NOMO-1 treated with dmso at 0.1 percent for 144 hours (cell line): Measurements from ENCODE around the gene FBXW4.

Source experiments
- DNase-seq: peaks from one replicate; lab custom pipeline; 2025; ENCODE audit not compliant: unreplicated experiment; lab: John Stamatoyannopoulos, UW

Gene FBXW4

GRCh38 chr10:101569323-101569621 lies 125.7 kb downstream of the FBXW4 start:
- DNase-seq: no peak

GRCh38 chr10:101568054-101568745 lies 126.8 kb downstream of the FBXW4 start:
- no peak for DNase-seq

DNA sequence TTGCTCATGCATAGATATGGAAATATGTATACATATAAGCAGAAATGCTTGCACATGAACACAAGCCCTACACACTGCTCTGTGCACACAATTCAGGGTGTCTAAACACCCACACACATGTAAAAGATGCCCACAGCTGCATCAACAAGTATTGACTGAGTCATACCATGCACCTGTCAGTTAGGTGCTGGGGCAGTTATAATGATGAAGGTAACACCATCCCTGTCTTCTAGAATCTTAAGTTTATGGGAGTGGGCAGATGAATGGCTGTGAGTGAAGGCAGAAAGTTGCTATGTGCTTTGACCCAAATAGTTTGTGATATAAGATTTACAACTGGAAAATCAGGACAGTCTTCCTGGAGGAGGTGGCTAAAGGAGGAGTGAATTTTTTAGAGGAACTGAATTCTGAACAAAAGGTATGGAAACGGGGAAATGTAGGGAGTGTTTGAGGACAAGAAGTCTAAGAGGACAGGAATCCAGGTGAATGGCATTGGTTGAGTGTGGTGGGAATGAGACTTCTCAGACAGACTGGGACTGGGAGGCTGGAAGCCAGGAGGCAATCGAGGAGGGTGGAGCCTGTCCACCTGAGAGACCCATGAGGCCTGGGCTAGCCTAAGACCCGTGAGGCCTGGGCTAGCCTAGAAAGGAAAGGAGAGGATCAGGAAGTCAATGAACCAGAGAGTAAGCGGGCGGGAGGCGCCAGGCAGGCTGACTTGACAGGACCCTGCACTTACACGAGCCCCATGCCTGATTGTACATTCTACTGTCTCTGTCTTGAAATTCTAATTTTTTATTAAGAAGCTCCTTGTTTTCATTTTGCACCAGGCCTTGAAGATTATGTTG lies 127.6 kb downstream of the FBXW4 start:
- no peak for DNase-seq

DNA sequence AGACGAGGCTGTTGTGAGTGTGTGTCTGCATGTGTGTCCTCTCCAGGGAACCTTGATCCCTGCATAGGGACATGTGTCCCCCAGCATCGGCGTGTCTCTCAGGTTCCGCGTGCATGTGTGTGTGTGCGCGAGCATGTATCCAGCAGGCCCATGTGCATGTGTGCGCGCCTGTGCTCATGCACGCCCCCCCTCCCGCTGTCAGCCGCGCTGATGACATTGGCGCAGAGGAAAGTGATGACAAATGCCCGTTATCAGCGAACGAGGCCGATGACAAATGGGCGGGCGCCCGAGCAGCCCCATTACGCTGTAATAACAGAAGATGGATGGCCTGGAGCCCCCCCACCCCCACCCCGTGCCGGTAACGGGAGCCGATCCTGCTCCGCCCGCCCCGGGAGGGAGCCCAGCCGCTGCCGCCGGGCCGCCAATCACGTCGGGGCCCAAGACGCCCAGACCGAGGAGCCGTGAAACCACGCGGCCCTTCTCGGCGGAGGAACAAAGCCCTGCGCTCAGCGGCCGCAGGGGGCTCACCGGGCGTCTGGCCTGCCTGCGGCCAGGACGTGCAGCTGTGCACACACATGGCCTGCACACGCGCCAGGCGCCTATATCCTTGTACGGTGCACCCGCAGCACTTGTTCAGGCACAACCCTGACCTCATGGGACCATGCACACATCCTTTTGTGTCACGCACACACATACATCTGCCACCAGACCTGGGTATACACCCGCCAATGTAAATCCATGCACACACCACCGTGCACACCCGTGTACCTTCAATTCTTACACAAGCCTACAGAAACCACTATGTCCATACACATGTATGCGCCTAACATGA lies 128.4 kb downstream of the FBXW4 start:
- DNase-seq: no peak

DNA sequence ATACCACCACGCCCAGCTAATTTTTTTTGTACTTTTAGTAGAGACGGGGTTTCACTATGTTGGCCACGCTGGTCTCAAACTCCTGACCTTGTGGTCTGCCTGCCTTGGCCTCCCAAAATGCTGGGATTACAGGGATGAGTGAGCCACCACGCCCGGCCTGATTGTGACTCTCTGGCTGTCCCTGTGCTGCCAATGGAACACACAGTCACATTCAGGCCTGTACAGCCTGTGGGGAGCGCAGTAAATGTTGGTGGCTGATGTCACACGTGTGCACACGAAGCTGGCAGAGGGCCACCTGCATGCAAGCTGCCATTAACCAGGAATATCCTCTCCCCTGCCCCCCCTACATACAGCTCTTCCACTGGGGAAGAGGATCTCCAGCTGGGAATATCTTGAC lies 129.0 kb downstream of the FBXW4 start:
- DNase-seq: no peak

DNA sequence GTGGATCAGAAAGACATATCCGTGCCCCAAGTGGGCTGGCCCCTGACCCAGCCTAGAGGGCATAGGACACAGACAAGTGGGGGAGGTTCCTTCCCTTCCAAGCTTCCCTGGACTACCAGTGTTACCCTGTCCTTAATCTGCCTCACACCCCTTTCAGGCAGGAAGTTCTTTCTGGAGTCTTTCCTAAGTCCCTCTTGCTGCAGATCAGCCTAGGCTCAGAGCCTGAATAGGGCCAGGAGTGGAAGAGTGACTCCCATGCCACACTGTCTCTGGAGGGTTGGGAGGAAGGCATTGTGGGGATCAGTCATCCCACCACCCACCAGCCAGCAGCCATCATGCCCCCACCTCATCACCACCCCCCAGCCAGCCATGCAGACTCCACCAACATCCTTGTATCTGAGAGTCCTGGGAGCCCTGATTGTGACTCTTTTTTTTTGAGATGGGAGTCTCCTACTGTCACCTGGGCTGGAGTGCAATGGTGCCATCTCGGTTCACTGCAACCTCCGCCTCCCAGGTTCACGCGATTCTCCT lies 129.5 kb downstream of the FBXW4 start:
- DNase-seq: no peak

DNA sequence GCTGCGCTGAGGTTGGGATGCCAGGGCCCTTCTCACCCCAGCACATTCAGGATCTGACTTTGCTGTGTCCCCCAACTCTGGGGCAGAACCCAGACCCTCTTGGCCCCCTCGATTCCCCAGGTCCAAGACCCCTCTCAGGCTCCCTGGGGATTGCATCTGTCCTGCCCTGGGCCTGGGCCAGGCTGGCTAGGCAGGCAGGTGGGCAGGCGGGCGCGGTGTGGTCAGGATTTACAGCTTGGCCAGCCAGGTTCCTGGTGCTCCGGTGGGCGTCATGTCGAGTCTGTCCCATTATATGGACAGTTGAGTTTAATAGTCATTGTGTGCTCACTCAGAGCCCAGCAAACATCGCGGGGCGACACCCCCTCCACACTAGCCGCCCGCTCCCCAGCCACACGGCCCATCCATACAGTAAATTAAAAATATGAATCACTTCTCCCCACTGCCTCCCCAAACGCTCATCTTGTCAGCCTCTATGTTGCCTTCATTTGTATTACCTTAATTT lies 130.4 kb downstream of the FBXW4 start:
- no peak for DNase-seq

DNA sequence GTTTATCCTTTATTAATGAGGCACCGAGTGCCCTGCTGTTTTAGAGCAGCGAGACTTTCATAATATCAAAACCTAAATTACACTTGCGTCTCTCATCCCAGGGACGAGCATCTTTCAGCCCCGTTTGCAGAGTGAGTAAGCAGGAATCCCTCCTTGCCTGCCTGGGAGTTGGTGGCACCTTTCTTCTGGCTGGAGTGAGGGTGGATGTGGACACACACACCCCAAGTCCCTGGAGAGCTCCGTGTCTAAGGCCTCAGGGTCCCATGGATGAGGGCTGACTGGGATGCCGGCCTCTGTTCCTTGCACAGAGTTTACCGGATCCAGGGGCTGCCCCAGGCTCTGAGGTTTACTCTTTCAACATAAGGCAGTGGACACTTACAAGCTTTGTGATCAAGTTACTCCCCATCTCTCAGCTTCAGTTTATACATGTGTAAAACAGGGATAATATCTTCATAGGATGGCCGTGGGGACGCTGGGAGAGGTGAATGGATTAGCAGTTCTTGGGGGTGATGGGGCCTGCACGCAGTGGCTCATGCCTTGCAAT lies 131.4 kb downstream of the FBXW4 start:
- DNase-seq: no peak

- DNase-seq: no peak
Measured at GRCh38 chr10:101563007-101563406, 132.0 kb downstream of the FBXW4 start.

DNA sequence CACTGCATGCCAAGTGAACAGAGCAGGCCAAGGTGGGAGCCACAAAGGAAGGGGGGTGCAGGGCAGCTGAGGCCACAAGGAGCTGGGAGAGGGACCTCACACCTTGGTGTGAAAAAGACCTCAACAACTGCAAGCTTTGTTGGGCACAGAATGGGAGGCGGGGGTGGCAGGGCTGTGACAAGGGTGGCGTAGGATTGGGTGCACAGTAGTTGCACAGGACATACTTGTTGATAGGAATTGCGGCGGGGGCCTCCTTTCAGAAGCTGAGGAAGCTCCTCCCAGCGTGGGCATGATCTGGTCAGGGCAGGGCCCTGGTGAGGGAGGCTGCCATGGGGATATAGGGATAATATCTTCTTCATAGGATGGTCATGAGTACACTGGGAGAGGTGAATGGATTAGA lies 132.7 kb downstream of the FBXW4 start:
- no peak for DNase-seq

DNA sequence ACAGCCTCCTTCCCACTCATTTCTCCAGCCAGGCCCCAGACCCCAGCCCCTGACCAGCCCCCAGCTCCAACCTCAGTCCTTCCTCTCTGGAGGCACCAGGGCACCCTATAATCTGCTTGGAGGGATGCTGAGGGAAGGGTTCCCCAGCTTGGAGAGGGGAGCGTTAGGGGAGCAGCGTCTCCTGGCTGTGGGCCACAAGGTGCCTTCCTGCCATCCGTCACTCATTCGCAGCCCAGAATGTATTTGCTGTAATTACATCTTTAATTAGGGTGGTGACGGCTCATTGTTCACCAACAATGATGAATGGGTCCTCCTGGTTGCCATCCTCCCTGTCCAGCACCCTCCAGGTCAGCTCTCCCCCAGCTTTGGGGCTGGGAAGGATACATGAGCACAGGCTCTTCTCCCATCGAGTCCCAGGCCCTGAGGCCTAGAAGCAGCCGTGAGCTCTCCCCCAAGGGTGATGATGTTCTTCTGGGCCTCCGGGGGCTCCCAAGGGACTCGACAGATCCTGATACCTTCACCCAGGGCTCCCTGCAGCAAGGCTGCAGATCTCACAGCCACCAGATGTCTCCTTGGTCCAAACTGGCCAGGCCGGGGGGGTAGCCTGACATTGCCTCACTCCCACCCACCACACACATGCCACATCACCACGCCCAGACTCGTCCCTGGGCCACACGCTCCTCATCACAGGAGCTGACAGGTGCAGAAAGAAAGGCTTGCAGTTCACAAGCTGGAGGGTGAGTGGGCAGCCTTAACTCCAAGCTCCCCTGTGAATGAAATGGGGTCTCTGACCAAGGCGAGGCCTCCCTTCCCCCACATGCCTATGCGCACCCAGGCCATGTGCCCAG lies 133.7 kb downstream of the FBXW4 start:
- no peak for DNase-seq
